NCI-H2081 treated with DMSO at 0.1 percent for 48 hours (cell line): Measurements from ENCODE around the gene ETV6.
"Not testable (repeated sequence)": the region's sequence is repeated elsewhere in the genome, so short reads cannot be mapped to it uniquely, and the experiment has no call there.

ENCODE experiments used
- DNase-seq: peaks from one replicate; lab custom pipeline; 2025; lab: John Stamatoyannopoulos, UW

The ETV6 gene

GRCh38 chr12:11668611-11669010 lies 19.1 kb downstream of the ETV6 start:
- DNase-seq: no peak

- no peak for DNase-seq
These were observed 19.9 kb downstream of the ETV6 start for GRCh38 chr12:11669348-11669747.

- no peak for DNase-seq
These were observed 23.1 kb downstream of the ETV6 start for GRCh38 chr12:11672256-11673191.

- no peak for DNase-seq
These were observed 24.4 kb downstream of the ETV6 start for GRCh38 chr12:11673666-11674461.

GRCh38 chr12:11674894-11675390 lies 25.5 kb downstream of the ETV6 start:
- no peak for DNase-seq

GRCh38 chr12:11676052-11676451 lies 26.6 kb downstream of the ETV6 start:
- DNase-seq: no peak

- DNase-seq: no peak
These were observed 27.6 kb downstream of the ETV6 start for GRCh38 chr12:11677093-11677492.

GRCh38 chr12:11677752-11678151 lies 28.3 kb downstream of the ETV6 start:
- DNase-seq: no peak

GRCh38 chr12:11678781-11679180 lies 29.3 kb downstream of the ETV6 start:
- DNase-seq: no peak

- DNase-seq: no peak
These were observed 31.7 kb downstream of the ETV6 start for GRCh38 chr12:11681207-11681606.

GRCh38 chr12:11681695-11682094 lies 32.2 kb downstream of the ETV6 start:
- not testable (repeated sequence) for DNase-seq

- DNase-seq: no peak
These were observed 34.9 kb downstream of the ETV6 start for GRCh38 chr12:11684393-11684792.

- DNase-seq: no peak
These were observed 35.3 kb downstream of the ETV6 start for GRCh38 chr12:11684811-11685210.

- no peak for DNase-seq
These were observed 35.8 kb downstream of the ETV6 start for GRCh38 chr12:11685316-11685715.

GRCh38 chr12:11685716-11686115 lies 36.2 kb downstream of the ETV6 start:
- DNase-seq: no peak

GRCh38 chr12:11686120-11686519 lies 36.6 kb downstream of the ETV6 start:
- no peak for DNase-seq

GRCh38 chr12:11687528-11687927 lies 38.1 kb downstream of the ETV6 start:
- no peak for DNase-seq

- no peak for DNase-seq
These were observed 38.9 kb downstream of the ETV6 start for GRCh38 chr12:11688379-11688778.

- no peak for DNase-seq
These were observed 39.4 kb downstream of the ETV6 start for GRCh38 chr12:11688831-11689230.

GRCh38 chr12:11689591-11690186 lies 40.2 kb downstream of the ETV6 start:
- DNase-seq: no peak

- no peak for DNase-seq
These were observed 43.6 kb downstream of the ETV6 start for GRCh38 chr12:11693067-11693466.

- DNase-seq: no peak
These were observed 44.1 kb downstream of the ETV6 start for GRCh38 chr12:11693601-11694000.
